ENCODE data around the gene BCL11B. TPM values are rescaled to one million over a fixed set of nuclear protein-coding genes. Genes with fewer than 3 reads are reported as not detected.

BCL11B gene
- total and polyA plus RNA-seq, 2 donors (not counting 1 experiment from before 2014, with no cell fraction given) = under 0.01 TPM; not detected in 1

GRCh38 chr14:99251721-99252120 is 20.3 kb downstream of the BCL11B start:
- Histone ChIP-seq H3K4me2 (ENCODE audit: extremely low read depth, insufficient read depth, low read length) (no peak overlapping the region), H3K36me3 (ENCODE audit: control insufficient read depth, insufficient read depth, low read length) (no peaks in the 10 kb centered on the region), H3K79me2 (ENCODE audit: control insufficient read depth, insufficient read depth, low read length) (no peaks in the 10 kb centered on the region), H3K27ac (ENCODE audit: insufficient read depth, low read length) (no peak overlapping the region), H3K9me3 (ENCODE audit: control insufficient read depth, insufficient read depth, low read depth, low read length) (no peaks in the 10 kb centered on the region), H3K9ac (ENCODE audit: insufficient read depth, low read length) (no peak overlapping the region), H4K20me1 (ENCODE audit: control insufficient read depth, extremely low read depth, insufficient read depth, low read length) (no peaks in the 10 kb centered on the region), H3K4me1 (ENCODE audit: control insufficient read depth, extremely low read depth, insufficient read depth, low read length) (no peaks in the 10 kb centered on the region), H3K27me3 (ENCODE audit: control insufficient read depth, insufficient read depth, low read length) (peaks cover 5% of the 10 kb centered on the region), H3K4me3 (replicated peaks in 1 of 4; ENCODE audit: control extremely low read depth in 1 of 4, insufficient read depth in 1 of 4, low read depth in 3 of 4, low read length in 4 of 4) (no peak overlapping the region), H2AFZ (ENCODE audit: low read length) (no peak overlapping the region)
- no peak for DNase-seq (ENCODE audit: low read depth in 2 of 2)
- no peak for TF ChIP-seq EZH2 (IDR thresholded peaks at IDR 0.05; ENCODE audit: low read length, missing control alignments)
- no peak for TF ChIP-seq CTCF (conservative IDR thresholded peaks at IDR 0.05 in 1 of 2, IDR thresholded peaks at IDR 0.05 in 1 of 2; ENCODE audit: low read depth in 1 of 2, low read length in 2 of 2)

- TF ChIP-seq CTCF (conservative IDR thresholded peaks at IDR 0.05 in 1 of 2, IDR thresholded peaks at IDR 0.05 in 1 of 2; ENCODE audit: low read depth in 1 of 2, low read length in 2 of 2) (no peak), EZH2 (IDR thresholded peaks at IDR 0.05; ENCODE audit: low read length, missing control alignments) (no peak)
- Histone ChIP-seq H2AFZ (ENCODE audit: low read length) (no peak overlapping the region), H3K36me3 (ENCODE audit: control insufficient read depth, insufficient read depth, low read length) (no peaks in the 10 kb centered on the region), H3K9me3 (ENCODE audit: control insufficient read depth, insufficient read depth, low read depth, low read length) (no peaks in the 10 kb centered on the region), H3K27me3 (ENCODE audit: control insufficient read depth, insufficient read depth, low read length) (peaks cover 5% of the 10 kb centered on the region), H3K9ac (ENCODE audit: insufficient read depth, low read length) (no peak overlapping the region), H4K20me1 (ENCODE audit: control insufficient read depth, extremely low read depth, insufficient read depth, low read length) (no peaks in the 10 kb centered on the region), H3K4me2 (ENCODE audit: extremely low read depth, insufficient read depth, low read length) (no peak overlapping the region), H3K4me3 (replicated peaks in 1 of 4; ENCODE audit: control extremely low read depth in 1 of 4, insufficient read depth in 1 of 4, low read depth in 3 of 4, low read length in 4 of 4) (no peak overlapping the region), H3K27ac (ENCODE audit: insufficient read depth, low read length) (no peak overlapping the region), H3K4me1 (ENCODE audit: control insufficient read depth, extremely low read depth, insufficient read depth, low read length) (no peaks in the 10 kb centered on the region), H3K79me2 (ENCODE audit: control insufficient read depth, insufficient read depth, low read length) (no peaks in the 10 kb centered on the region)
- DNase-seq (ENCODE audit: low read depth in 2 of 2) = no peak
Measured at GRCh38 chr14:99250636-99251208, 21.3 kb downstream of the BCL11B start.

- Histone ChIP-seq H3K4me2 (ENCODE audit: extremely low read depth, insufficient read depth, low read length) (no peak overlapping the region), H2AFZ (ENCODE audit: low read length) (no peak overlapping the region), H3K36me3 (ENCODE audit: control insufficient read depth, insufficient read depth, low read length) (no peaks in the 10 kb centered on the region), H3K79me2 (ENCODE audit: control insufficient read depth, insufficient read depth, low read length) (no peaks in the 10 kb centered on the region), H3K4me3 (replicated peaks in 1 of 4; ENCODE audit: control extremely low read depth in 1 of 4, insufficient read depth in 1 of 4, low read depth in 3 of 4, low read length in 4 of 4) (no peak overlapping the region), H3K27ac (ENCODE audit: insufficient read depth, low read length) (no peak overlapping the region), H3K9me3 (ENCODE audit: control insufficient read depth, insufficient read depth, low read depth, low read length) (no peaks in the 10 kb centered on the region), H3K4me1 (ENCODE audit: control insufficient read depth, extremely low read depth, insufficient read depth, low read length) (no peaks in the 10 kb centered on the region), H3K27me3 (ENCODE audit: control insufficient read depth, insufficient read depth, low read length) (peaks cover 5% of the 10 kb centered on the region), H4K20me1 (ENCODE audit: control insufficient read depth, extremely low read depth, insufficient read depth, low read length) (no peaks in the 10 kb centered on the region), H3K9ac (ENCODE audit: insufficient read depth, low read length) (no peak overlapping the region)
- TF ChIP-seq CTCF (conservative IDR thresholded peaks at IDR 0.05 in 1 of 2, IDR thresholded peaks at IDR 0.05 in 1 of 2; ENCODE audit: low read depth in 1 of 2, low read length in 2 of 2) (no peak), EZH2 (IDR thresholded peaks at IDR 0.05; ENCODE audit: low read length, missing control alignments) (no peak)
- no peak for DNase-seq (ENCODE audit: low read depth in 2 of 2)
Measured at GRCh38 chr14:99249389-99249788, 22.6 kb downstream of the BCL11B start.
